ENCODE measurements around the gene NSMF. TPM values are rescaled to one million over a fixed set of nuclear protein-coding genes. Genes with fewer than 3 reads are reported as not detected.
"Not testable (repeated sequence)": the region's sequence is repeated elsewhere in the genome, so short reads cannot be mapped to it uniquely, and the experiment has no call there.

Gene NSMF
- total RNA-seq, 1 donor from 2014 or later, result 67.8 TPM

DNA sequence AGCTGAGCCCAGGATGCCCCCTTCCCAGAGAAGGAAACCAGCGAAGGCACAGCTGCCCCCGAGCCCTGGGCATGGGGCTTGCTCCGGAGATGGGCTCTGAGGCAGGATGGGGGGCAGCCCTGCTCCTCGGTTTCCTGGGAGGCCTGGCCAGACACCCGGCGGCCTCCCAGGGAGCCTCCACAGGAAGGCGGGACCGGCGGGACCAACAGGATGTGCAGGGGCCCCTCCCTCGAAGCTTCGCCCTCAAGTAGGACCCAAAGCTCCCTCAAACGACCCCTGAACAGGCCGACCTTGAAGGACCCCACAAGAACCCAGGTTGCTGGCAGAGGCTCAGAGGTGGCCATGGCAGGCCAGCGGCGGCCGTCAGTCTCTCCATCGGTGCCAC lies 47.9 kb downstream of the NSMF start:
- H3K9me3 Mint-ChIP-seq, result no peaks in the 10 kb centered on the region
- DNase-seq (ENCODE audit: extremely low spot score, unreplicated experiment), result no peak
- H3K36me3 Mint-ChIP-seq, result no peaks in the 10 kb centered on the region
- peaks cover 5% of the 10 kb centered on the region for H3K4me1 Mint-ChIP-seq (ENCODE audit: unreplicated experiment)
- TF ChIP-seq, protein P1, sequence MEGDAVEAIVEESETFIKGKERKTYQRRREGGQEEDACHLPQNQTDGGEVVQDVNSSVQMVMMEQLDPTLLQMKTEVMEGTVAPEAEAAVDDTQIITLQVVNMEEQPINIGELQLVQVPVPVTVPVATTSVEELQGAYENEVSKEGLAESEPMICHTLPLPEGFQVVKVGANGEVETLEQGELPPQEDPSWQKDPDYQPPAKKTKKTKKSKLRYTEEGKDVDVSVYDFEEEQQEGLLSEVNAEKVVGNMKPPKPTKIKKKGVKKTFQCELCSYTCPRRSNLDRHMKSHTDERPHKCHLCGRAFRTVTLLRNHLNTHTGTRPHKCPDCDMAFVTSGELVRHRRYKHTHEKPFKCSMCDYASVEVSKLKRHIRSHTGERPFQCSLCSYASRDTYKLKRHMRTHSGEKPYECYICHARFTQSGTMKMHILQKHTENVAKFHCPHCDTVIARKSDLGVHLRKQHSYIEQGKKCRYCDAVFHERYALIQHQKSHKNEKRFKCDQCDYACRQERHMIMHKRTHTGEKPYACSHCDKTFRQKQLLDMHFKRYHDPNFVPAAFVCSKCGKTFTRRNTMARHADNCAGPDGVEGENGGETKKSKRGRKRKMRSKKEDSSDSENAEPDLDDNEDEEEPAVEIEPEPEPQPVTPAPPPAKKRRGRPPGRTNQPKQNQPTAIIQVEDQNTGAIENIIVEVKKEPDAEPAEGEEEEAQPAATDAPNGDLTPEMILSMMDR (conservative IDR thresholded peaks at IDR 0.05), result no peak
- no peak overlapping the region for H3K27ac Mint-ChIP-seq
- no peak overlapping the region for H3K4me3 Mint-ChIP-seq
- H3K27me3 Mint-ChIP-seq, result no peaks in the 10 kb centered on the region

DNA sequence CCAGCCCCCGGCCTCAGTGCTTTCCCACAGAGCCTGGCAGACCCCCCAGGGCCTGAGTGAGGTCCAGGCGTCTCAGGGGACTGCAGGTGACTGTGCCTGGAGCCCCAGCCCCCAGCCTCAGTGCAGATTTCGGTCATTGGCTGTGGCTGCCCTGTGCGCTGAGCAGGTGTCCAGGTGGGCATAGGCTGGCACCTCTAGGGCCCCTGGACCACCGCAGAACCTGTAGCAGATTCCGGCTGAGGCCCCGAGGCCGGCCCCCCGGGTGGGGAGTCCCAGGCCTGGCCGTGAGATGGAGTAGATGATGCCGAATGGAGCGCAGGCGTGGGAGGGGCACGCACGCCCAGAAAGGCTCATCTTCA lies 48.3 kb downstream of the NSMF start:
- DNase-seq (ENCODE audit: extremely low spot score, unreplicated experiment), result no peak
- Mint-ChIP-seq H3K9me3 (no peaks in the 10 kb centered on the region), H3K36me3 (no peaks in the 10 kb centered on the region), H3K4me3 (no peak overlapping the region), H3K27ac (no peak overlapping the region), H3K27me3 (no peaks in the 10 kb centered on the region), H3K4me1 (ENCODE audit: unreplicated experiment) (peaks cover 5% of the 10 kb centered on the region)
- TF ChIP-seq, protein P1 (conservative IDR thresholded peaks at IDR 0.05), result no peak

DNA sequence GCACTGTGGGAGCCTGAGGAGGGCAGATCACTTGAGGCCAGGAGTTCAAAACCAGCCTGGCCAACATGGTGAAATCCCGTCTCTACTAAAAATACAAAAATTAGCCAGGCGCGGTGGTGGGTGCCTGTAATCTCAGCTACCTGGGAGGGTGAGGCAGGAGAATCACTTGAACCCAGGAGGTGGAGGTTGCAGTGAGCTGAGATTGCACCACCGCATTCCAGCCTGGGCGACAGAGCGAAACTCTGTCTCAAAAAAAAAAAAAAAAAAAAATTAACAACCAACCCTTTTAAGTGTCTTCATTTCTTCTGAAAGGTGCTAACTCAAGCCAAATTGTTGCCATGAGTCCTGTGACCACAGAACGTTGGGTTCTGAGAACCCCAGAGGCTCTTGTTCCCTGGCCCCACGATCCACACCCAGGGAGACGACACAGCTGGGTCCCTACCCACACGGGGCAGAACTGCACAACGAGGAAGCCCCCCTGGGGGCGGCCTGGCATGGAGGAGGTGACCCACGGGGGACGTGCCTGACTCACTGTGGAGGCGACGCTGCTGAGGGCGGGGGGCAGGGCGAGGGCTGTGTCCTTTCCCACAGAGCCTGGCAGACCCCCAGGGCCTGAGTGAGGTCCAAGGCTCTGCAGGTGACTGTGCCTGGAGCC lies 48.8 kb downstream of the NSMF start:
- DNase-seq (ENCODE audit: extremely low spot score, unreplicated experiment); H3K4me1 Mint-ChIP-seq (ENCODE audit: unreplicated experiment); H3K27ac Mint-ChIP-seq; H3K27me3 Mint-ChIP-seq; H3K36me3 Mint-ChIP-seq; H3K9me3 Mint-ChIP-seq; H3K4me3 Mint-ChIP-seq: not testable (repeated sequence)

- Mint-ChIP-seq H3K27ac (no peak overlapping the region), H3K36me3 (no peaks in the 10 kb centered on the region), H3K27me3 (no peaks in the 10 kb centered on the region), H3K4me1 (ENCODE audit: unreplicated experiment) (peaks cover 5% of the 10 kb centered on the region), H3K4me3 (no peak overlapping the region), H3K9me3 (no peaks in the 10 kb centered on the region)
- DNase-seq (ENCODE audit: extremely low spot score, unreplicated experiment), result no peak
- TF ChIP-seq, protein P1 (conservative IDR thresholded peaks at IDR 0.05), result no peak
Measured at GRCh38 chr9:137409515-137409914, 49.6 kb downstream of the NSMF start.

- Mint-ChIP-seq H3K4me1 (ENCODE audit: unreplicated experiment) (no peaks in the 10 kb centered on the region), H3K9me3 (no peaks in the 10 kb centered on the region), H3K27ac (no peak overlapping the region), H3K36me3 (no peaks in the 10 kb centered on the region), H3K4me3 (no peak overlapping the region), H3K27me3 (no peaks in the 10 kb centered on the region)
- TF ChIP-seq, protein P1 (conservative IDR thresholded peaks at IDR 0.05), result no peak
- no peak for DNase-seq (ENCODE audit: extremely low spot score, unreplicated experiment)
Measured at GRCh38 chr9:137408651-137409405, 50.3 kb downstream of the NSMF start.

DNA sequence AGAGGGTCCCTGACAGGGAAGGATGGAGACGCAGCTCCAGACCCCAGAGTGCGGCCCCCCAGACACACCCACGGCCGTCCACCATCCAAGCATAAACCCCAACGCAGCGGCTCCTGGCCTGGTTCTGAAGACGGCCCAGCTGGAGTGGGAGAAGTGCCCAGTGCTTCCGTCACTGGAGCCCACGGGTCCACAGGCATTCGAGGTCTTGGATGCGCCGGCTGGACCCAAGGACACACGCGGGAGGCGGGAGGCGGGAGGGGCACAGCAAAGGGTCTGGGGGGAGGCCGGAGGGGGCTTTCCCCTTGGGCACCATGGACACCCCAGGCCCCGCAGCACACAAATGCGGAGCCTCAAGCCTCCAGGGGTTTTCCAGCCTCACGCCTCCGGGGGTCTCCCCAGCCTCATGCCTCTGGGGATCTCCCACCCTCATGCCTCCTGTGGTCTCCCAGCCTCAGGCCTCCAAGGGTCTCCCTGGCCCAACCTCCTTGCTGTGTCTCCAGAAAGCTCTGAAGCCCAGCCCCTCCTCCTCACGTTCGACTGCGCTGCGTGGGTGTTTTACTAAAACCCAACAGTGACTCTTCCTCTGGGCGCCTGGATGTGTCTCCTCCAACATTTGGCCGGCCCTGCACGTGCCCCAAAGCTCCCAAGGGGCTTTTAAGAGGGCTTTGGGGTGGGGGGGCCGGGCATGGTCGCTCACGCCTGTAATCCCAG lies 51.4 kb downstream of the NSMF start:
- no peaks in the 10 kb centered on the region for H3K27me3 Mint-ChIP-seq
- peaks cover under 1% of the 10 kb centered on the region for H3K36me3 Mint-ChIP-seq
- H3K4me1 Mint-ChIP-seq (ENCODE audit: unreplicated experiment), result no peaks in the 10 kb centered on the region
- no peak overlapping the region for H3K27ac Mint-ChIP-seq
- no peak overlapping the region for H3K4me3 Mint-ChIP-seq
- H3K9me3 Mint-ChIP-seq, result no peaks in the 10 kb centered on the region
- no peak for DNase-seq (ENCODE audit: extremely low spot score, unreplicated experiment)
- TF ChIP-seq, protein P1 (conservative IDR thresholded peaks at IDR 0.05), result no peak
